HCT116 (cell line): ENCODE results near the gene LTBP4. TPM values are rescaled to one million over a fixed set of nuclear protein-coding genes. Genes with fewer than 3 reads are reported as not detected.

Source experiments
- ATAC-seq: fragments of 200-7000 bp; cut with Tn5 transposase; 2 replicates; pipeline ENCODE4 v1.9.1; 2020; ENCODE audit warnings: mild to moderate bottlenecking, moderate library complexity
- BruUV-seq: library from RNA; stranded (reverse); fragments of 400-500 nt; replicated peaks from 2 replicates; lab custom pipeline; 2021; lab: Mats Ljungman, UMichigan
- CTCF ChIA-PET: fragments of 300-600 bp; sonication (Branson Sonifier 250); formaldehyde crosslinking; loops from one replicate; lab custom pipeline; 2021; ENCODE audit warnings: antibody characterized with exemption; lab: Charles Lee
- POLR2A ChIA-PET: fragments of 300-600, 350-600 bp; sonication (Branson Sonifier 250); formaldehyde crosslinking; loops from one replicate; lab custom pipeline; 2021; ENCODE audit warnings: antibody characterized with exemption; lab: Charles Lee
- RAD21 ChIA-PET, 2 experiments: fragments of 300-600 bp; sonication (Branson Sonifier 250); formaldehyde crosslinking; loops; one replicate each; lab custom pipeline; 2023; ENCODE audit warnings: low total read pairs in 2 of 2; ENCODE audit not compliant: uncharacterized antibody in 2 of 2, unreplicated experiment in 2 of 2, low non-redundant PET in 1 of 2; lab: Charles Lee
- DNase-seq: peaks from one replicate; pipeline ENCODE4 v3.0.0-alpha.2; 2010; ENCODE audit warnings: low read depth, low spot score
- H2AFZ ChIP-seq: fragments of 200-600 bp; shearing (Covaris generic), sonication (generic); 2 replicates; pipeline ENCODE4 v1.6.1; 2017; ENCODE audit warnings: low read depth, mixed run types, mixed read lengths, antibody characterized with exemption, low read length; ENCODE audit not compliant: poor library complexity, severe bottlenecking
- H3K27ac ChIP-seq: 2 replicates; pipeline ENCODE4 v1.5.1; 2012; ENCODE audit warnings: low read depth, low read length
- H3K27me3 ChIP-seq: fragments of 200-600 bp; sonication (generic); 2 replicates; pipeline ENCODE4 v1.6.1; 2016; ENCODE audit warnings: mixed run types, low read length, mixed read lengths; ENCODE audit not compliant: insufficient read depth
- H3K36me3 ChIP-seq, 2 experiments: fragments of 200-500 bp in 1 of 2; fragments of 200-600 bp in 1 of 2; sonication (Bioruptor generic) in 1 of 2; sonication (generic) in 1 of 2; 2 replicates each; pipeline versions ENCODE4 v1.5.1 to v1.6.1; 2014 to 2016; ENCODE audit warnings: low read length in 2 of 2, inconsistent platforms in 1 of 2, mixed read lengths in 1 of 2, mixed run types in 1 of 2; ENCODE audit not compliant: insufficient read depth in 2 of 2, control insufficient read depth in 1 of 2
- H3K4me1 ChIP-seq, 2 experiments: fragments of 200-600 bp in 1 of 2; sonication (generic) in 1 of 2; 2 replicates each; pipeline versions ENCODE4 v1.5.1 to v1.6.1; 2012 to 2017; ENCODE audit warnings: low read length in 2 of 2, inconsistent platforms in 1 of 2, mild to moderate bottlenecking in 1 of 2, mixed read lengths in 1 of 2, mixed run types in 1 of 2, moderate library complexity in 1 of 2; ENCODE audit not compliant: insufficient read depth in 2 of 2, control insufficient read depth in 1 of 2
- H3K4me2 ChIP-seq: fragments of 200-600 bp; sonication (generic); 2 replicates; pipeline ENCODE4 v1.6.1; 2017; ENCODE audit warnings: mixed run types, low read length, mixed read lengths
- H3K4me3 ChIP-seq, 2 experiments: fragments of 200-600 bp in 1 of 2; sonication (generic) in 1 of 2; replicated peaks in 1 of 2; 2 replicates each; pipeline ENCODE4 v1.5.1; 2011 to 2016; ENCODE audit warnings: low read length in 2 of 2, control low read depth in 1 of 2, low read depth in 1 of 2, mild to moderate bottlenecking in 1 of 2, mixed read lengths in 1 of 2, mixed run types in 1 of 2
- H3K79me2 ChIP-seq: fragments of 200-600 bp; sonication (generic); 2 replicates; pipeline ENCODE4 v1.6.1; 2017; ENCODE audit warnings: mild to moderate bottlenecking, mixed run types, low read length, moderate library complexity, mixed read lengths; ENCODE audit not compliant: insufficient read depth
- H3K9ac ChIP-seq: fragments of 200-600 bp; sonication (generic); 2 replicates; pipeline ENCODE4 v1.6.1; 2016; ENCODE audit warnings: low read length, mixed read lengths
- H3K9me2 ChIP-seq: fragments of 200-600 bp; sonication (generic), shearing (Covaris generic); 2 replicates; pipeline ENCODE4 v1.6.1; 2017; ENCODE audit warnings: mixed run types, mild to moderate bottlenecking, moderate library complexity; ENCODE audit not compliant: insufficient read depth
- H3K9me3 ChIP-seq, 2 experiments: fragments of 200-500 bp in 1 of 2; fragments of 200-600 bp in 1 of 2; sonication (Bioruptor generic) in 1 of 2; sonication (generic) in 1 of 2; 2 replicates each; pipeline ENCODE4 v1.6.1; 2014 to 2017; ENCODE audit warnings: low read length in 2 of 2, mixed read lengths in 2 of 2, inconsistent platforms in 1 of 2, low read depth in 1 of 2, mild to moderate bottlenecking in 1 of 2, mixed run types in 1 of 2, moderate library complexity in 1 of 2; ENCODE audit not compliant: control insufficient read depth in 1 of 2, insufficient read depth in 1 of 2
- H4K20me1 ChIP-seq: fragments of 200-600 bp; sonication (generic), shearing (Covaris generic); 2 replicates; pipeline ENCODE4 v1.6.1; 2017; ENCODE audit warnings: mixed run types, mild to moderate bottlenecking, moderate library complexity; ENCODE audit not compliant: insufficient read depth
- CBX3 ChIP-seq: IDR thresholded peaks from 2 replicates; pipeline ENCODE4 v1.6.1; 2012; ENCODE audit warnings: low read depth
- ELF1 ChIP-seq: IDR thresholded peaks from 2 replicates; pipeline ENCODE4 v1.6.1; 2012; ENCODE audit warnings: low read depth, borderline replicate concordance
- POLR2A ChIP-seq: IDR thresholded peaks from 2 replicates; pipeline ENCODE4 v1.7.0; 2011; ENCODE audit warnings: borderline replicate concordance; ENCODE audit not compliant: insufficient read depth, insufficient read length; ENCODE audit errors: extremely low read depth
- SIN3A ChIP-seq: IDR thresholded peaks from 2 replicates; pipeline ENCODE4 v1.6.1; 2012; ENCODE audit warnings: low read depth
- SP1 ChIP-seq: IDR thresholded peaks from 2 replicates; pipeline ENCODE4 v1.6.1; 2012; ENCODE audit warnings: low read depth
- SRF ChIP-seq: IDR thresholded peaks from 2 replicates; pipeline ENCODE4 v1.6.1; 2012; ENCODE audit warnings: low read depth
- TCF7L2 ChIP-seq: IDR thresholded peaks from 2 replicates; pipeline ENCODE4 v1.7.0; 2011; ENCODE audit warnings: borderline replicate concordance, inconsistent platforms; ENCODE audit not compliant: insufficient read depth, insufficient read length; ENCODE audit errors: extremely low read depth
- ZNF274 ChIP-seq: fragments of 200-500 bp; sonication (Bioruptor generic); IDR thresholded peaks from 2 replicates; pipeline ENCODE4 v1.6.1; 2014; ENCODE audit warnings: mild to moderate bottlenecking, low read depth, low read length, inconsistent platforms
- intact Hi-C: fragments of 100-400 bp; cut with micrococcal nuclease; formaldehyde crosslinking; loops from 2 replicates; pipeline ENCODE4 v1.10.0; 2022
- total RNA-seq: library from RNA; stranded (reverse); gene quantifications from one replicate; pipeline ENCODE4 v1.2.1, GENCODE V29; 2021; ENCODE audit not compliant: unreplicated experiment
- TF ChIP-seq, protein P1 (sequence below): IDR thresholded peaks from 2 replicates; pipeline ENCODE4 v1.6.1; 2012
- TF ChIP-seq, protein P2 (sequence below), 3 experiments: fragments of 200-600 bp in 1 of 3; sonication (generic) in 1 of 3; IDR thresholded peaks in 2 of 3; conservative IDR thresholded peaks in 1 of 3; 2 replicates each; pipeline ENCODE4 v1.5.1; 2012 to 2017; ENCODE audit warnings: low read depth in 2 of 3, low read length in 2 of 3, antibody characterized with exemption in 1 of 3, borderline replicate concordance in 1 of 3, control low read depth in 1 of 3, mild to moderate bottlenecking in 1 of 3, mixed read lengths in 1 of 3, mixed run types in 1 of 3, moderate library complexity in 1 of 3; ENCODE audit not compliant: insufficient read depth in 1 of 3
- TF ChIP-seq, protein P3 (sequence below): IDR thresholded peaks from 2 replicates; pipeline ENCODE4 v1.6.1; 2012; ENCODE audit warnings: low read depth

LTBP4 gene
- total RNA-seq, 1 experiment from 2014 or later, result 310 TPM

DNA sequence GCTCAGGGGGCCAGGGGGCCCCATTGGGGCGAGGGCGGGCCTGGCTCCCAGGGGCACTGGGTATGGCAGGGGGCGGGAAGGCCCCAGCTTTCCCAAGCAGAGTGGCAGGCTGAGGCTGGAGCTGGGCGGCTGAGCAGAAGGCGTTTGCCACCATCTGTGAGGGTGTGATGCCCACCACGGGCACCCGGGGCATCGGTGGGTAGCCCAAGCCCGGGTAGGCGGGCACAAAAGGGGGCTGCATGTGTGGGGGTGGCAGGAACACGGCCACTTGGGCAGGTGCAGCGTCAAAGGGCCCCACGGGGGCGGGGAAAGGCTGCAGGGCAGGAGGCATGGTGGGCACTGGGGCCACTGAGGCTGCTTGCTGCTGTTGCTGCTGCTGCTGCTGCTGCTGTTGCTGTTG, 66.4 kb downstream of the LTBP4 start:
- Histone ChIP-seq H3K4me3 (no peak overlapping the region), H3K4me2 (no peak overlapping the region), H3K27me3 (no peaks in the 10 kb centered on the region), H3K9ac (no peak overlapping the region), H3K79me2 (no peaks in the 10 kb centered on the region), H4K20me1 (no peaks in the 10 kb centered on the region), H3K36me3 (peaks cover 29 to 51% of the 10 kb centered on the region in 2 experiments; a peak in 3 of 4 replicates), H3K9me2 (no peaks in the 10 kb centered on the region), H2AFZ (no peak overlapping the region)
- ATAC-seq, result no peak
- ChIA-PET CTCF (no interaction called here), POLR2A (no interaction called here), RAD21 (no interaction called here)
- intact Hi-C loops, result loop anchor here (10.0 kb wide), 1 partner anchor 907 kb away; the partner anchor contains the start of gene CEACAM21
- DNase-seq, result no peak
- TF ChIP-seq SP1 (no peak), POLR2A (no peak), ZNF274 (no peak), CBX3 (no peak), TCF7L2 (no peak), SRF (no peak), ELF1 (no peak), SIN3A (no peak)
- TF ChIP-seq, protein P1, sequence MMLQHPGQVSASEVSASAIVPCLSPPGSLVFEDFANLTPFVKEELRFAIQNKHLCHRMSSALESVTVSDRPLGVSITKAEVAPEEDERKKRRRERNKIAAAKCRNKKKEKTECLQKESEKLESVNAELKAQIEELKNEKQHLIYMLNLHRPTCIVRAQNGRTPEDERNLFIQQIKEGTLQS, result no peak
- TF ChIP-seq, protein P2, sequence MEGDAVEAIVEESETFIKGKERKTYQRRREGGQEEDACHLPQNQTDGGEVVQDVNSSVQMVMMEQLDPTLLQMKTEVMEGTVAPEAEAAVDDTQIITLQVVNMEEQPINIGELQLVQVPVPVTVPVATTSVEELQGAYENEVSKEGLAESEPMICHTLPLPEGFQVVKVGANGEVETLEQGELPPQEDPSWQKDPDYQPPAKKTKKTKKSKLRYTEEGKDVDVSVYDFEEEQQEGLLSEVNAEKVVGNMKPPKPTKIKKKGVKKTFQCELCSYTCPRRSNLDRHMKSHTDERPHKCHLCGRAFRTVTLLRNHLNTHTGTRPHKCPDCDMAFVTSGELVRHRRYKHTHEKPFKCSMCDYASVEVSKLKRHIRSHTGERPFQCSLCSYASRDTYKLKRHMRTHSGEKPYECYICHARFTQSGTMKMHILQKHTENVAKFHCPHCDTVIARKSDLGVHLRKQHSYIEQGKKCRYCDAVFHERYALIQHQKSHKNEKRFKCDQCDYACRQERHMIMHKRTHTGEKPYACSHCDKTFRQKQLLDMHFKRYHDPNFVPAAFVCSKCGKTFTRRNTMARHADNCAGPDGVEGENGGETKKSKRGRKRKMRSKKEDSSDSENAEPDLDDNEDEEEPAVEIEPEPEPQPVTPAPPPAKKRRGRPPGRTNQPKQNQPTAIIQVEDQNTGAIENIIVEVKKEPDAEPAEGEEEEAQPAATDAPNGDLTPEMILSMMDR (IDR thresholded peaks at IDR 0.05 in 2 of 3, conservative IDR thresholded peaks at IDR 0.05 in 1 of 3; ENCODE audit: borderline replicate concordance in 1 of 3, insufficient read depth in 1 of 3, low read depth in 2 of 3, low read length in 2 of 3), result no peak
- TF ChIP-seq, protein P3, sequence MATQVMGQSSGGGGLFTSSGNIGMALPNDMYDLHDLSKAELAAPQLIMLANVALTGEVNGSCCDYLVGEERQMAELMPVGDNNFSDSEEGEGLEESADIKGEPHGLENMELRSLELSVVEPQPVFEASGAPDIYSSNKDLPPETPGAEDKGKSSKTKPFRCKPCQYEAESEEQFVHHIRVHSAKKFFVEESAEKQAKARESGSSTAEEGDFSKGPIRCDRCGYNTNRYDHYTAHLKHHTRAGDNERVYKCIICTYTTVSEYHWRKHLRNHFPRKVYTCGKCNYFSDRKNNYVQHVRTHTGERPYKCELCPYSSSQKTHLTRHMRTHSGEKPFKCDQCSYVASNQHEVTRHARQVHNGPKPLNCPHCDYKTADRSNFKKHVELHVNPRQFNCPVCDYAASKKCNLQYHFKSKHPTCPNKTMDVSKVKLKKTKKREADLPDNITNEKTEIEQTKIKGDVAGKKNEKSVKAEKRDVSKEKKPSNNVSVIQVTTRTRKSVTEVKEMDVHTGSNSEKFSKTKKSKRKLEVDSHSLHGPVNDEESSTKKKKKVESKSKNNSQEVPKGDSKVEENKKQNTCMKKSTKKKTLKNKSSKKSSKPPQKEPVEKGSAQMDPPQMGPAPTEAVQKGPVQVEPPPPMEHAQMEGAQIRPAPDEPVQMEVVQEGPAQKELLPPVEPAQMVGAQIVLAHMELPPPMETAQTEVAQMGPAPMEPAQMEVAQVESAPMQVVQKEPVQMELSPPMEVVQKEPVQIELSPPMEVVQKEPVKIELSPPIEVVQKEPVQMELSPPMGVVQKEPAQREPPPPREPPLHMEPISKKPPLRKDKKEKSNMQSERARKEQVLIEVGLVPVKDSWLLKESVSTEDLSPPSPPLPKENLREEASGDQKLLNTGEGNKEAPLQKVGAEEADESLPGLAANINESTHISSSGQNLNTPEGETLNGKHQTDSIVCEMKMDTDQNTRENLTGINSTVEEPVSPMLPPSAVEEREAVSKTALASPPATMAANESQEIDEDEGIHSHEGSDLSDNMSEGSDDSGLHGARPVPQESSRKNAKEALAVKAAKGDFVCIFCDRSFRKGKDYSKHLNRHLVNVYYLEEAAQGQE, result no peak
- TF ChIP-seq, all 23 proteins: peak for 0
- H3K4me1 ChIP-seq, result peaks cover 28 to 47% of the 10 kb centered on the region in 2 experiments
- peaks cover 0 to 12% of the 10 kb centered on the region in 2 experiments; a peak in 1 of 4 replicates for H3K9me3 ChIP-seq
- H3K27ac ChIP-seq, result no peak overlapping the region
- no TSS peak for BruUV-seq
